Esophagus (tissue), 2 donors: ENCODE measurements around the gene CCM2. TPM values are rescaled to one million over a fixed set of nuclear protein-coding genes. Genes with fewer than 3 reads are reported as not detected.

ENCODE experiments used
- H3K27ac ChIP-seq, 2 donors: one replicate each; pipeline ENCODE4 v1.5.1; 2013; ENCODE audit warnings: low read depth in 2 of 2, mild to moderate bottlenecking in 2 of 2, inconsistent platforms in 1 of 2, low read length in 1 of 2, moderate library complexity in 1 of 2
- H3K27me3 ChIP-seq, 2 donors: one replicate each; pipeline ENCODE4 v1.6.1; 2013; ENCODE audit warnings: low read length in 2 of 2, control low read depth in 1 of 2, mild to moderate bottlenecking in 1 of 2; ENCODE audit not compliant: insufficient read depth in 2 of 2, control insufficient read depth in 1 of 2
- H3K36me3 ChIP-seq, 2 donors: one replicate each; pipeline ENCODE4 v1.6.1; 2013; ENCODE audit warnings: low read length in 1 of 2; ENCODE audit not compliant: control insufficient read depth in 2 of 2, insufficient read depth in 2 of 2
- H3K4me1 ChIP-seq, 2 donors: one replicate each; pipeline ENCODE4 v1.6.1; 2013; ENCODE audit warnings: low read length in 1 of 2; ENCODE audit not compliant: control insufficient read depth in 2 of 2, insufficient read depth in 2 of 2
- H3K4me3 ChIP-seq, 2 donors: one replicate each; pipeline ENCODE4 v1.5.1; 2013; ENCODE audit warnings: low read length in 2 of 2, mild to moderate bottlenecking in 2 of 2, low read depth in 1 of 2, moderate library complexity in 1 of 2
- H3K9me3 ChIP-seq, 2 donors: one replicate each; pipeline ENCODE4 v1.6.1; 2013; ENCODE audit warnings: mild to moderate bottlenecking in 2 of 2, low read depth in 1 of 2, low read length in 1 of 2, moderate library complexity in 1 of 2; ENCODE audit not compliant: control insufficient read depth in 2 of 2, insufficient read depth in 1 of 2
- WGBS, 2 donors: extraction: QIAGEN DNeasy Blood & Tissue Kit; methylation state at CpG; one replicate each; pipeline ENCODE4 v1.1.7; 2013; 5-methylcytosine and 5-hydroxymethylcytosine counted together
- polyA plus RNA-seq, 2 donors: library from polyadenylated mRNA; stranded (reverse); fragments of 200-250 nt; gene quantifications; one replicate each; pipeline ENCODE4 v1.2.3, GENCODE V29; 2013
- donor health status: healthy with polysubstance abuse.
- donor health status: Bipolar disorder and iron deficiency.

Gene CCM2
- polyA plus RNA-seq, 2 donors = 20.2 to 24.0 TPM

DNA sequence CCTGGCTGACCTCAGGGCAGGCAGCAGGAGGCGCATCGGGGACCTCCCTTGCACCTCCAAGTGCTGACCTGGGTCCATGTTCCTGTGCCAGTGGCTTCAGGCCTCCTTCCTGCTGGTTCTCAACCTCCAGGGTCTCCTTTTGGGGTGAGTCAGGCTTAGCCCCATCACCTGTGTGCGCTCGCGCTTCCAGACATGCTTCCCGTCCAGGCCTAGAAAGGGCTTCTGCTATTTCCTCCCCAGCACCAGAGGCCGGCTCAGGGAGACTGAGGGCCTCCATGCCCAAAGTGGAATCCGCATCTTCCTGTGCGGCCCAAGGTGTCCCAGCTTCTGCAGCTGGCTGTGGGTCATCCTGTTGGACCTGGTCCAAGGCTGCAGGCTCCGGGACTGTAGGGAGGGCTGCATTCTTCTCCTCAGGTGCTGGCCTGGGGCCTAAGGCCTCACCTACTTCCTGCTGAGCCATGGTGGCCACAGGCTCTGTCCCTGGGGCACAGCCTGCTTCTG is 82.9 kb downstream of the CCM2 start:
- 72 to 91% methylated on average over 10 of the region's 10 CpGs for WGBS, 2 donors

GRCh38 chr7:45084336-45084735 is 84.3 kb downstream of the CCM2 start:
- peaks cover 0 to 4% of the 10 kb centered on the region in 2 donors for H3K4me1 ChIP-seq
- no peaks in the 10 kb centered on the region for H3K9me3 ChIP-seq
- no peak overlapping the region for H3K4me3 ChIP-seq
- H3K27me3 ChIP-seq = no peaks in the 10 kb centered on the region
- 73 to 79% methylated on average over 5 of the region's 5 CpGs for whole genome bisulfite sequencing, 2 donors
- H3K27ac ChIP-seq = no peak overlapping the region
- H3K36me3 ChIP-seq = no peaks in the 10 kb centered on the region

More for the DNA sequence above, 82.9 kb downstream of the CCM2 start:
- H3K4me1 ChIP-seq = no peaks in the 10 kb centered on the region
- H3K27ac ChIP-seq = no peak overlapping the region
- no peaks in the 10 kb centered on the region for H3K9me3 ChIP-seq
- H3K36me3 ChIP-seq = no peaks in the 10 kb centered on the region
- no peaks in the 10 kb centered on the region for H3K27me3 ChIP-seq
- H3K4me3 ChIP-seq = no peak overlapping the region

- Histone ChIP-seq H3K27me3 (no peaks in the 10 kb centered on the region), H3K4me1 (peaks cover 0 to 4% of the 10 kb centered on the region in 2 donors), H3K36me3 (no peaks in the 10 kb centered on the region), H3K9me3 (no peaks in the 10 kb centered on the region), H3K27ac (no peak overlapping the region), H3K4me3 (no peak overlapping the region)
- 78% methylated on average over 22 to 24 of the region's 24 CpGs for WGBS, 2 donors
Observed at GRCh38 chr7:45084901-45085618, 85.1 kb downstream of the CCM2 start.

GRCh38 chr7:45085619-45086200 is 85.7 kb downstream of the CCM2 start:
- H3K36me3 ChIP-seq = no peaks in the 10 kb centered on the region
- WGBS, 2 donors = 79 to 88% methylated on average over 22 to 23 of the region's 23 CpGs
- no peaks in the 10 kb centered on the region for H3K27me3 ChIP-seq
- H3K27ac ChIP-seq = no peak overlapping the region
- no peaks in the 10 kb centered on the region for H3K9me3 ChIP-seq
- no peak overlapping the region for H3K4me3 ChIP-seq
- peaks cover 0 to 4% of the 10 kb centered on the region in 2 donors for H3K4me1 ChIP-seq

- H3K4me3 ChIP-seq = no peak overlapping the region
- no peaks in the 10 kb centered on the region for H3K9me3 ChIP-seq
- H3K4me1 ChIP-seq = peaks cover 0 to 4% of the 10 kb centered on the region in 2 donors
- H3K36me3 ChIP-seq = no peaks in the 10 kb centered on the region
- H3K27ac ChIP-seq = no peak overlapping the region
- H3K27me3 ChIP-seq = no peaks in the 10 kb centered on the region
- whole genome bisulfite sequencing, 2 donors = 81 to 84% methylated on average over 15 of the region's 15 CpGs
Observed at GRCh38 chr7:45086331-45087065, 86.5 kb downstream of the CCM2 start.

GRCh38 chr7:45087301-45088145 is 87.5 kb downstream of the CCM2 start:
- Histone ChIP-seq H3K27ac (peak overlapping the region in 1 of 2 donors; percentile 43), H3K36me3 (no peaks in the 10 kb centered on the region), H3K4me3 (no peak overlapping the region), H3K27me3 (no peaks in the 10 kb centered on the region), H3K9me3 (no peaks in the 10 kb centered on the region), H3K4me1 (peaks cover 0 to 4% of the 10 kb centered on the region in 2 donors)
- WGBS, 2 donors = 87 to 89% methylated on average over 6 of the region's 6 CpGs

GRCh38 chr7:45088146-45088701 is 88.2 kb downstream of the CCM2 start:
- Histone ChIP-seq H3K9me3 (no peaks in the 10 kb centered on the region), H3K27me3 (no peaks in the 10 kb centered on the region), H3K4me3 (peak overlapping the region; percentile 32 to 48), H3K27ac (peak overlapping the region; percentile 43 to 66), H3K36me3 (no peaks in the 10 kb centered on the region), H3K4me1 (peaks cover 0 to 4% of the 10 kb centered on the region in 2 donors)
- WGBS, 2 donors = 40 to 49% methylated on average over 29 of the region's 29 CpGs

DNA sequence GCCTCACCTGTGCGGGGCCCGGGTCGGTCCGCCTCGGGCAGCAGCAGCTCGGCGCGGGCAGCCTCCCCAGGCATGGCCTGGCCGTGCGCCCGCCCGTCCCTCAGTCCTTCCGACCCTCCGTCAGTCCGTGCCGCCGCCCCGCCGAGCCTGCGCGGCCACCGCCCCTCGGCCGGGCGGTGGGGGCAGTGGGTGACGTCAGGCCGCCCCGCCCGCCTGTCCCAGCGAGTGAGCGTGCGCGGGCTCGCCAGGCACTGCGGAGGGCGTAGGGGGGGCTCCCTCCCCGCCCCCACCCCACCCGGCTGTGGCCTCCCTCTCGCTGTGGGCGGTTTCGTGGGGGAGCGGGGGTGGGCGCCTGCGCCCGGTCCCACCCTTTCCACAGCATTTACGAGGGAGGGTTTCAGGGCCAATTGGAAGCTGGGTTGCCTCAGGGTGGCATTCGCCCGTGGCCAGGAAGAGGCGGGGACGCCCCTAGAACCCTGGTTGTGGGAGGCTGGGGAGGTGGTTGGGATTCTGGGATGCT is 88.9 kb downstream of the CCM2 start, which contains the start of gene NACAD:
NACAD (minus strand) TSS at position 149 of the 520 bp plus-strand sequence; CDS start at position 74, 75 bp downstream.
- Histone ChIP-seq H3K9me3 (no peaks in the 10 kb centered on the region), H3K27ac (peak within 1 kb of the TSS; percentile 47 to 66), H3K36me3 (no peaks in the 10 kb centered on the region), H3K27me3 (no peaks in the 10 kb centered on the region), H3K4me3 (peak within 1 kb of the TSS; percentile 48), H3K4me1 (peaks cover 0 to 4% of the 10 kb centered on the region in 2 donors)
- WGBS, 2 donors = 1% methylated on average over 27 to 50 of the region's 50 CpGs
